Lower lobe of right lung (tissue), 2 donors: Measurements from ENCODE around the gene DIS3L2. TPM values are rescaled to one million over a fixed set of nuclear protein-coding genes. Genes with fewer than 3 reads are reported as not detected.

Experiments used
- ATAC-seq, 2 donors: fragments of 200-7000 bp; cut with Tn5 transposase; one replicate each; pipeline ENCODE4 v1.9.1; 2020 to 2022; ENCODE audit warnings: mild to moderate bottlenecking in 2 of 2, moderate library complexity in 2 of 2
- DNase-seq: peaks from one replicate; pipeline ENCODE4 v3.0.0-alpha.2; 2020
- H3K27ac ChIP-seq: fragments of 200-600 bp; one replicate; pipeline ENCODE4 v1.8.0; 2022
- H3K27me3 ChIP-seq: fragments of 200-600 bp; one replicate; pipeline ENCODE4 v1.8.0; 2022; ENCODE audit warnings: low read depth
- H3K36me3 ChIP-seq: fragments of 200-600 bp; one replicate; pipeline ENCODE4 v1.8.0; 2022; ENCODE audit warnings: mild to moderate bottlenecking
- H3K4me1 ChIP-seq: fragments of 200-600 bp; one replicate; pipeline ENCODE4 v1.8.0; 2022
- H3K4me3 ChIP-seq: fragments of 200-600 bp; one replicate; pipeline ENCODE4 v1.8.0; 2022; ENCODE audit warnings: mild to moderate bottlenecking
- H3K9me3 ChIP-seq: fragments of 200-600 bp; one replicate; pipeline ENCODE4 v1.8.0; 2022
- CTCF ChIP-seq: fragments of 200-600 bp; IDR thresholded peaks from one replicate; pipeline ENCODE4 v1.8.0; 2022; ENCODE audit warnings: antibody characterized with exemption, mild to moderate bottlenecking
- intact Hi-C: fragments of 100-400 bp; cut with DNase I; formaldehyde crosslinking; loops from one replicate; pipeline ENCODE4 v1.11.0; 2022
- total RNA-seq: library from RNA; stranded (reverse); fragmentation: NEBNext Ultra II Directional; extraction: Animal tissue kit (Norgen Biotek cat#: 25700); gene quantifications from one replicate; pipeline ENCODE4 v1.2.1, GENCODE V29; 2021
- donor health status: DM: no; HTN: yes; CAD: no; lungs with severe emphysema.

Gene DIS3L2
- total RNA-seq, 1 donor from 2014 or later, result 34.4 TPM

- TF ChIP-seq CTCF, result no peak
- no peak overlapping the region for H3K4me3 ChIP-seq
- DNase-seq (no peak), ATAC-seq (no peak)
- H3K9me3 ChIP-seq, result no peaks in the 10 kb centered on the region
- no peak overlapping the region for H3K27ac ChIP-seq
- no peaks in the 10 kb centered on the region for H3K27me3 ChIP-seq
- no peaks in the 10 kb centered on the region for H3K4me1 ChIP-seq
- no peaks in the 10 kb centered on the region for H3K36me3 ChIP-seq
- intact Hi-C loops, result no loop called here
Observed at GRCh38 chr2:232073026-232073425, 111.5 kb downstream of the DIS3L2 start.

DNA sequence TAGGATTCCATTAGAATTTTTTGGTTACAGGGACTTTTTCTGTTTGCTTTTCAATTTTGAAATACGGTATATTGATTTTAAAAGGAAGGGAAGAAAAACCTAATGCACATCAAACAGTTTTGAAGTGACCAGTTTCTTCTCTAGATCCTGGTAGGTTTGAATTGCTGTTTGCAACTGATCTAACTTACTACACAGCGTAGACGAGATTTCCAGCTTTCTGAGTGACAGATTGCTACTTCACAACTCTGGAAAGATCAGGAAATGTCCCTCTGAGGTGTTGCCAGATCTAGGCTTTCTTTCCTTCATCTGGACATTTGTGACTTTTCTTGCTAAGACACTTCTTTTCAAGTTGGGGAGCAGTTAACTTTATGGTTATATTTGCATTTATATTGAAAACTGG is 112.2 kb downstream of the DIS3L2 start:
- intact Hi-C loops, result no loop called here
- Histone ChIP-seq H3K27ac (no peak overlapping the region), H3K9me3 (no peaks in the 10 kb centered on the region), H3K4me3 (no peak overlapping the region), H3K36me3 (no peaks in the 10 kb centered on the region), H3K27me3 (no peaks in the 10 kb centered on the region), H3K4me1 (no peaks in the 10 kb centered on the region)
- ATAC-seq (no peak), DNase-seq (no peak)
- TF ChIP-seq CTCF, result no peak

DNA sequence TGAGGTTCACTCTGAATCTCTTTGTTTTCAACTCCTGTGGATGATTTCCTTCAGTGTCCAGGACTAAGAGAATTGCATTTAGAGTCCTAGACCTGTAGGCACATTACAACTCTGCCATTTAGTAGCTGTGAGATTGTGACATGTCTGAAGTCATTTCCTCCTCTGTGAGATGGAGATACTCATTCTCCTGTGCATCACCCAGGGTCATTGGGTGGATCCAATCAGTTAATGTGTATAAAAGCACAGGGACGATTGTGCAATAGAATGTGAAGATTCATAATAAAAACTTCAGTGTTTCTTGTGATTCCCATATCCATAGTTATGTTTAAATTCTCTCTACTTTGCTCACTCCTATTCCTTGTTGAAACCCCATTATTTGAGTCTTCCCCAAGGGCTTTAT is 113.6 kb downstream of the DIS3L2 start:
- ATAC-seq, result no peak
- intact Hi-C loops, result no loop called here
- H3K4me3 ChIP-seq, result no peak overlapping the region

DNA sequence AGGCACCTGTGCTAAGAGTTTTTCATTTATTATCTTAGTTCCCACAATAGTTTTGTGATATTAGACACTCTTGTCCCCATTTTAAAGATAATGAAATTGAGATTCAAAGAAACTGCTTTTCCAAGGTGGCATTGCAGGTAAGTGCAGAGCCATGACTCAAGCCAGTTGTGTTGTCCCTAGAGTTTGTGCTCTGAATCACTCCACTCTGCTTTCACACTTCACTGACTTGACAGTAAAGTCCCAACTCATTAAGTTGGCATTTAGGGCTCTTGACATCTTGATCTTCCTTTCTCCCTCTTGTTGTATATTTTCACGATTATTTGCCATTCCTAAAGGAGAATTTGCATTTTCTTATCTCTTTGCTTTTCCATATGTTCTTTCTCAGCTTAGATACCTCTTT is 114.3 kb downstream of the DIS3L2 start:
- Histone ChIP-seq H3K36me3 (no peaks in the 10 kb centered on the region), H3K4me3 (no peak overlapping the region), H3K9me3 (no peaks in the 10 kb centered on the region), H3K27me3 (no peaks in the 10 kb centered on the region), H3K4me1 (no peaks in the 10 kb centered on the region), H3K27ac (no peak overlapping the region)
- intact Hi-C loops, result no loop called here
- ATAC-seq, result no peak
- no peak for DNase-seq
- TF ChIP-seq CTCF, result no peak

More for the DNA sequence above, 113.6 kb downstream of the DIS3L2 start:
- no peak for DNase-seq
- H3K36me3 ChIP-seq, result no peaks in the 10 kb centered on the region
- no peaks in the 10 kb centered on the region for H3K4me1 ChIP-seq
- no peak for TF ChIP-seq CTCF
- no peaks in the 10 kb centered on the region for H3K27me3 ChIP-seq
- H3K9me3 ChIP-seq, result no peaks in the 10 kb centered on the region
- H3K27ac ChIP-seq, result no peak overlapping the region

- ATAC-seq, result no peak
- H3K27me3 ChIP-seq, result no peaks in the 10 kb centered on the region
- H3K4me3 ChIP-seq, result no peak overlapping the region
- H3K4me1 ChIP-seq, result no peaks in the 10 kb centered on the region
- no peak overlapping the region for H3K27ac ChIP-seq
- H3K9me3 ChIP-seq, result no peaks in the 10 kb centered on the region
- intact Hi-C loops, result no loop called here
- H3K36me3 ChIP-seq, result no peaks in the 10 kb centered on the region
- DNase-seq, result no peak
- TF ChIP-seq CTCF, result no peak
Observed at GRCh38 chr2:232076272-232076671, 114.8 kb downstream of the DIS3L2 start.

- no peak for ATAC-seq
- Histone ChIP-seq H3K9me3 (no peaks in the 10 kb centered on the region), H3K4me3 (no peak overlapping the region), H3K36me3 (no peaks in the 10 kb centered on the region), H3K27ac (no peak overlapping the region), H3K4me1 (no peaks in the 10 kb centered on the region), H3K27me3 (no peaks in the 10 kb centered on the region)
- DNase-seq, result no peak
- intact Hi-C loops, result no loop called here
- TF ChIP-seq CTCF, result no peak
Observed at GRCh38 chr2:232076736-232077135, 115.2 kb downstream of the DIS3L2 start.
